Islet of Langerhans (tissue), 1 donor: ENCODE measurements around the gene ADGRL3.
"Not testable (repeated sequence)": the region's sequence is repeated elsewhere in the genome, so short reads cannot be mapped to it uniquely, and the experiment has no call there.

ENCODE experiments used
- FAIRE-seq: peaks from one replicate; lab custom pipeline; 2011; peaks lifted over from hg19 to GRCh38; lab: Jason Lieb, UNC

The ADGRL3 gene

DNA sequence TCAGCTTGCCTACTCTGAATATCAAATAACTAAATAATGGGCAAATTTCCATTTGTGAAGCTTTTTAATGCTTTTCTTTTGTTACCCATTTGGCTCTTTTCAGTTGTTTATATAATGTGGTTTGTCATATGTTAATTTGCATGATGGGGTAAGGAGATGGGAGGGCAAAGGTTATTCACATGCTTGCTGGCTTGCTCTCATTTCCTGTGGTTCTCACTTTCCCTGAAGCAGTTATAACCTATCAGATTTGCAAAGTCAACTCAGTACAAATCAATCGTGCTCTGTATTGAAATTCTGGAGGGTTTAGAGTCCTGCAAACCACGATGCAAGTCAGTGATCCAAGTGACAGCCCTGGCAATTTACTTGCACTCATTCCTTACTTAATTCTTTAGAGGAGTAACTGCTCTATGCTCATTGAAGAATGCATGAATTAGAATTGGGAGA, 711.2 kb downstream of the ADGRL3 start:
- FAIRE-seq, result no peak

DNA sequence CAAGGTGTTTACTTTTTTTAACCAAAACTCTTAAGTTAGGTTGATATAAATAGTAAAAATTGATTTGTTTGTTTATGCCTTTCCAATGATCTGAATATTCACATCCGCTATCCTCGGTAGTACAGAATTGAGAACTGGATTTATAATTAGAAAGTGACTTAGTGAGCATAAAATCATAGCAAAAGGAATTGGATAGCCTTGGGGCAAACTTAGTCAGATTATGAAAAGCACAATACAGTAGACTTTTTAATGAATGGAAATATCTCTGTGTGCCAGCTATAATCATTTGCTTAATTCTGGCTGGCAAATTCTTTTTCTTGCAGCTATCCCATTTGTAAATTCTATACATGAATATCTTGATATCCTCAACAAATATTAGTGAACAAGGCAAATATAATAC, 713.5 kb downstream of the ADGRL3 start:
- no peak for FAIRE-seq

DNA sequence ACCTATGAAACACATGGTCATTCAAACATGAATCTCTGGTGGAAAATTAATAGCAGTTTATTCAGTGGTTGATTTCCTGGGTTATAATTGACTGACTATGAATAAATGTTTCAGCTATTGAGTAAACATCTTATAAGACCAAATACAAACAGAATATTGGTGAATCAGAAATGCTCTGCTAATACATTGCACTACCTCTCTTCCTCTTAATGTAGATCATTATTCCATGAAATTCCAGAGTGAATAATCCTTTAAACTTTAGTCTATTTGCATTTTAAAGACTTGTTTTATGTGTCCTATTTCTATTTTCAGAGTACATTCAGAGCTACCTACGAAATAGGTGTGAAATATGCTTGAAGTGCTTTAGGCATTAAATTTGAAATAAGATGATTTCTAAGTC, 715.4 kb downstream of the ADGRL3 start:
- no peak for FAIRE-seq

DNA sequence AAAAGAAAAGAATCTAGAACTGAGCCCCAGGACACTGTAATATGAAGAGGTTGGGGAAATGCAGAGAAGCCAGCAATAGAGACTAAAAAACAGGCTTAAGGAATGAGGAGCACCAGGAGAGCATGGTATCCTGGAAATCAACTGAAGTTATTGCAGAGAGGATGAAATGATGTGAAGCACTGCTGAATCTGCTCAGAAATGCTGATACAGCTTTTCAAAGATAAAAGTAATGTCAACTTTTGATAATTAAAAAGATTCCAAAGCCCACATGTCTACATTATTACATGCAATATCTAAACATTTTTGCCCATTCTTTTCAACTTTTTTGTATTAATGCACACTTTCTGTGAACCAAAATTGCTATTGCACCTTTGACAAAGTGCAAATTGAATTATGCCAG, 718.4 kb downstream of the ADGRL3 start:
- no peak for FAIRE-seq

DNA sequence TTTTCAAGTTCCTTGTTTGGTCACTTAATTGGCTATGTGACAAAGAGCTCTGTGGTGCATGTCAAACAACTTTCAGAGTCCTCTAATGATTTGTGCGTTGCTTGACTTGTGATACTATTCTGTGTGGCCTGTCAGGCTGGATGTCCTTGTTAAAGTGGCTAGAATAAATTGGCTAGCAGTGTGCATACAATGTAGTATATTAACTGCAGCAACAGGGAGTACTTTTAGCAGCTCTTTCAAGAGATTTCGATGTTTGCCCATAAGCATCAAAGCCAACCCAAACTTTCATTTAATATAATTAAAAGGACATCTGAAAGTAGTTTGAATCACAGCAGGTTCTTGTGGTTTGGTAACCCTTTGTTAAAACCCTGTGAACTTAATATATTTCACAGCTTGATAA, 718.9 kb downstream of the ADGRL3 start:
- no peak for FAIRE-seq

DNA sequence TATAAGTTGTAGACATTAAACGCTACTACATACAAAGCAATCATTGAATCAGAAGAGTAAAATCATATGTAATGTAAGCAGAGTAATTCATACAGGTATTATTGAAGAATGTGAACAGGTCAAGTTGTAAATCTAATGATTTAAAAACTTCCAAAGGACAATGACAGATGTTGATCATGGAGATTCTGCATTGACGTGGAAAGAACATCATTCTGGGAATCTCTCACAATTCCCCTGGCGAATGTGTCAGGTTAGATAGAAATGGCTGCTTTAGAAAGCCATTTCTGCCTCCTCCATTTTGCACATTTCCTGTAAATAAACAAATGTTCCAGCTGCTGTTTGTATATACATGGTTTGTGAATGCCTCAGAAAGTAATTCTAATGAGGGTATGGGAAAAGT, 719.4 kb downstream of the ADGRL3 start:
- FAIRE-seq, result no peak

DNA sequence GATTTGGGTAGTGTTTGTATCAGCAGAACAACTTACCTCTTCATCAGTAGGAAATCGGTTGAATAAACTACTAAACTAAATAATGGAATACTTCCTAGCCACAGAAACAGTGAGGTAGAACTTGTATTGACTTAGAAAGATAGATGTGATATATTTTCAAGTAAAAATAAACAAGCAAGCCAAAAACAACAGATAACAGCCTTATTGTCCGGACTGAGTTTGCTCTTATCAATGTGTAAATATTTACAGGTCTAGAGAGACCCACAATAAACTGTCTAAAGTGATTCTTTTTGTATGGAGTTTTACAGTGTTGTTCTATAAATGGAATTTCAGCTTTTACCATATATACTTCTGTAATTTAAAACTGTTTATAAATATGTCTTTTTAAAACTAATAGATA, 721.8 kb downstream of the ADGRL3 start:
- FAIRE-seq, result no peak

DNA sequence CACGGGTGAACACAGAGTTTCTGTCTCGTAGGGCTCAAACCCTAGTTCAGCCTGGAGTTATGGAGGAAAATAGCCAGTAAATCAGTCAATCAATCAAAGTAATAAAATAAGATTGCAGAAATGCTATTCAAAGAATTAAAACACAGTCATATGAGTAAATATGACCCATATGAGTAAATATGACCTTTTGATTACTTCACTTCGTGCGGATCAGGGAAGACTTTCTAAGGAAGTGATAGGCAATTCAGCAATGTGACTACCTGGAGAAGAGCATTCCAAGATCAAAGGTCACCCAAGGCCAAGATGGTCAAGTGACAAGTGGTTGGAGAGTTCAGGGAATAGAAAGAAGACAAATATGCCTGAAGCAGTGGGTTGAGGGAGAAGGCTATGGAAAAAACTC, 722.6 kb downstream of the ADGRL3 start:
- no peak for FAIRE-seq

DNA sequence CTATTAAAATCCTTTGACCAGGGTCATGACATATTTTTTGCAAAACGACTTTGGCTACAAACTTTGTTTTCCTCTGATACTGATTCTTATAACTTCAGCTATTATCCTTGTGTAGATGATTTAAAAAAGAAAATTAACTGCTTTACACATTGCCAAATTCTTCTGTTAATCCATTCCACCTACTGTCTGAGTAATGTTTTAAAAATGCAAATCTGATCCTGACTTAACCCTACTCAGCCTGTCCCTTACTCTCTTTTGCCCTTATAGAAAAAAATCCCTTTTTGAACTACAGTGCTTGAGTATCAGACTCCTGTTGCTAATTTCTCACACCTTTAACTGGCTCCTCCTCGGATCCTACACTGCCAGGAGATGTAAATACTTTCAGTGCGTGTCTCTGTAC, 723.1 kb downstream of the ADGRL3 start:
- FAIRE-seq, result no peak

DNA sequence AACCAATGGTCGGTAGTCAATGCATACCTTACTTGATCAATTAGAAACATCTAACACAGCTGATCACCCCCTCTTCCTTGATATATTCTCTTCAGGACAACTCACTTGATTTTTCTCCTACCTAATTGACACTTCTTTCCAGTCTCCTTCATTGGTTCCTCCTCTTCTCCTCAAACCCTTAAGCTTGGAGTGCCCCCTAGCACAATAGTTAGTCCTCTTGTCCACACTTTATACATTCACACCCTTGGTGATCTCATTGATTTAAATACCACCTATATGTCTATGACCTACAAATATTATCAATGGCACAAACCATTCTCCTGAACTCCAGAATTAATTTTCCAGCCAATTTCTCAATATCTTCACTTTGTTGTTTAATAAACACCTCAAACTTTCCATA, 724.0 kb downstream of the ADGRL3 start:
- FAIRE-seq, result no peak

DNA sequence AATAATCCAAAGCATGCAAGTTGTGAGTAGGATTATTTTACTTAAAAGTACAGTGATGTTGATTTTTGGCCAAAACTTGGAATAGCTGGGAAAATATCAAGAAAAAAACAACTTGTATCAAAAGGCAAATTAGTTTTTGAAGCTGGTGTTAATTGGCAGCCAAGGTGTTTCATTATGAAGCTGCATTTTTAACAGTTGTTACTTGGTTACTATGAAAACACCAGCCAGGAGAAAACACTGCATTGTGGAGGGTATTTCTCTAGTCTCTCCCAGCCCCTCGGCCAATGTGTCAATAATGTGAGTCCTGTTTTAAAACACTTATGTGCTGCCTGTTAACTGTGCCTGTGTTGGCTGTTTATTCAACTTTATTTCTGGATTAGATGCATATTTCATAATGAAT, 733.4 kb downstream of the ADGRL3 start:
- FAIRE-seq, result no peak

DNA sequence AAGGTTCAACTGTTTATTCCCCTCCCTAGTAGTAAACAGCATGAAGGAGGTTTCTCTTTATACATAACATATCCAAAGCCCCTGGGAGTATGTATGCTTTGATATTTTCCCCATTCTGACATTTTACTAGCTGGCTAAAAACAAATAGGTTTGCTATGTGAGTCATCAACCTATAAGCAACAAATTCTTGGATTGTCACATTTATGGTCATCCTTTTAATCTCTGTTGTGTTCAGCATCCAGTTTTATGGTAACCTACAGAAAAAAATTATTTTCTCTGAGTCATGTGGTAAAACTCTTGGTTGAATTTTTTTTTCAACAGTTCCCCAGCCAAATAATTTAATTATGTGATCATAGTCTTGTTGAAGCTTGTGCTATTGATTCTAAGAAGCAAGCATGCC, 734.1 kb downstream of the ADGRL3 start:
- no peak for FAIRE-seq

DNA sequence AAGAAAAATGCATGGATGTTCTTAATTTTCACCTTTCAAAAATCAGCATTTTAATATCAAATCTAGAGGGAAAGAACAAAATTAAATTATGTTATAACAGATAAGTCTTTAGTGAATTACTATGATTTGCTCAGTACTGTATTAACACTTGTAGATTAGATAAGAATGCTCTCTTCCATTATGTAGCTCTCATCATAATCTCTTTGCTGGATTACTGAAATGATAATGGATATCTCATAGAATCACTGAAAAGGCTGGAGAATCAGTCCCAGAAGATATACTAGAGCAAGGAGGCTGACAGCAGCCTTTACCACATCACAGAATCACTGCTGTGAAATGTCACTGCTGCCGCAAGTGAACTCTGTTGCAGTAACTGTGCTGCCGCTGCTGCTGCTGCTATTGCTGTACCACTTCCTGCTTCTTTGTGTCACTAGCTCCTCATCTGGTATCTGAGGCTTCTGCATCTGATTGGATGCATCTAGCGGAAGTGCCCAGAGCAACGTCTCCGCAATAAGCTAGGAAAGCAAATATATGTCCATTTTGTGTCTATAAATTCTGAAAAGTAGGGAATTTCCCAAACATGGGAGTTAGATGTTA, 738.2 kb downstream of the ADGRL3 start:
- no peak for FAIRE-seq

DNA sequence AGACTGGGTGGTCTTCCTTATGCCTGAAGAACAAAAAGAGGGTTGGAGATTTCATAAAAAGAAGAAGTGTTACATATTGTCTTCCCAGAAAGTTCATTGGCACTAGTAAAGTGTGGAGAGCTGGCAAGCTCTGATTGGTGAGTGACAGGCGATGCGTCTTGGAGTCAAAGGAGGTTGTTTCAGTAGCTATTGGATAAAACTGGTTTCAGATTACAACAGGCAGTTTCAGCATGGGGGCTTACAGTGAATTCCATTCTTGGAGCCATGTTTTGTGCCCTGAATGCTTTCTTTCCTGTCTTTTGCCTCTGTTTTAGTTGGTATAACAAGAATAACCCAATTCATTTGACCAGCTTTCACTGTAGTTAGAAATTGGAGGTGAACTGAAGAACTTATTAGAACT, 750.5 kb downstream of the ADGRL3 start:
- FAIRE-seq, result no peak

DNA sequence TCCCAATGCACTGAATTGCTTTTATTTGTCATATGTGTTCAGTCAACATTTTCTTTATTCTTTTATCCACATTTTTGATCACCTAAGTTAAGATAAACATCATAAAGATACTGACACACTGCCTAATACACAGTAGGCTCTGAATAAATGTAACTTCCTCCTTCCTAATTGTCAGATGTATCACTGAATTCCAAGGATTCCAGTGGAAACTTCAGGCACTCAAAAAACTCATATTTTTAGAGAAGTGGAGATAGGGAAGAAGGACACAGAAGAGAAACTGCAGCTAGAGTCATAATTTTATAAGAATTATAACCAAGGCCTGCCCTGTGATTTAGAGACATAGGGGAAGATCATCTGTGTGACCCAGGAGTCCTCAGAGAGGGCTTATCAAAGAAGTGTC, 753.3 kb downstream of the ADGRL3 start:
- no peak for FAIRE-seq

DNA sequence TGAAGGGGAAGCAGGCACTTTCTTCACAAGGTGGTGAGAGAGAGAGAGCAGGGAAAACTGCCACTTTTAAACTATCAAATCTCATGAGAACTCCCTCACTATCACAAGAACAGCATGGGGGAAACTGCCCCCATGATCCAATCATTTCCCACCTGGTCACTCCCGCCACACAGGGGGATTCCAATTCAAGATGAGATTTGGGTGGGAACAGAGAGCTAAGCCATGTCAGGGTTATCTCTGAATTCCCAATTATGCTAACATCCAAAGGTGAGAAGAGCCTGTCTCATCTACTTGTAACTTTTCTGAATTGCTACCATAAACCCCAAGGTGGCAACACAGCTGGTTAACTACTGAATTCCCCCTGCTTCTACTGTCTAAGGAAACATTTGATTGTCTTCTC, 758.5 kb downstream of the ADGRL3 start:
- FAIRE-seq, result no peak

DNA sequence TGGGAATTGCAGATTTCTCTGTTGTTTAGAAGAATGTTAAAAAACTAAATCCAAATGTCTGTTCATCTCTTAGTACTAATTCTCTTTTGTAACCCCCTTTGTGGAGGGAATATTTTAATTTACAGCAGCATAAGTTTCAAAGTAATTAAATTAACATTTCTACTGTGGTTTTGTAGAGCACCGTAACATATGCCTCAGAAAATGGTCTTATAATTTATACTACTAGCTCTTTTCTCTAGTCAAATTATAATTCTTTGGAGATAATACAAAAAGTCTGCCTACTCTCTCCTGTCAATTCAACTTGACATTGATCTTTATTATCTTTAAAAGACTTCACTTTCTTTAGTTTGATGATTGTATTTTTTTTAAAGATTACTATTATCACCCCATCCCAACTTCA, 759.0 kb downstream of the ADGRL3 start:
- FAIRE-seq, result no peak

DNA sequence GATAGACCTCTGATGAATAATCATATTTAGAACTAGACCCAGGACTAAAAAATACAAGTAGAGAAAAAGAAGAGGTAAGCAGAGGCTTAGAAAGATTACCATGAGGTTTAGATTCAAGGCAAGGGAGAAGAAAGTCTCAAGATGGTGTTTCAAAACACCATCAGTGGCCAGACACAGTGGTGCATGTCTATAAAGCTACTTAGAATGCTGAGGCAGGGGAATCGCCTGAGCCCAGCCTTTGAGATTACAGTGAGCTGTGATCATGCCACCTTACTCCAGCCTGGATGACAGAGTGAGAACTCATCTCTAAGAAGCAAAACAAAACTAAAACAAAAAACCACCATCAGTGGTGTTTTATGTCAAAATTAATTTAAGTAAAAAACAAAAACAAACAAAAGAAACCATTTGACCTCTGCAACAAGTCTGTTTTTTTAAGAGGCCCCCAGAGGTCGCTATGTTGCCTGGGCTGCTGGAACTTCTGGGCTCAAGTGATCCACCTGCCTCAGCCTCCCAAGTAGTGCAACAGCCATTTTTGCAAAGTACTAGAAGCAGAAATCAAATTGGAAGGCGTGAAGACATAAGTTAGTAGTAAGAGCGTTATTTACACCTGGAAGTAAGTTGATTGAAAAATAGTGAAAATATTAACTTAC, 784.3 kb downstream of the ADGRL3 start:
- no peak for FAIRE-seq

DNA sequence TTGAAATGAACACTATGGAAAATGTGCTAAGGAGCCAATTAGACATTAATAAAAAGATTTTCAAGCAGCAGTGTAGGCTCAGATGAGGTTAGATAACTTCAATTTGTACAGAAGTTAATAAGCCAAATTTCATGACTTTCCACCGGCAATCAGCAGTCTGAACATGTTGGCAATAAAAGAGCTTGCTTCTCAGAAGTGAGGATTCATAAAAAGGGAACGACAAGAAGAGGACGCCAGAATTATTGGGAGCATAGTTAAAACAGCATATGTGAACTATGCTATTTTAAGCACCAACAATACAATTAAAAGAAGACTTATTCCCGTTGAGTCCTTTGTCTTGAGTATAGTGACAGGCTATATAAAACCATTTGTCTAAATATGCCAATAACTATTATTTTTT, 785.3 kb downstream of the ADGRL3 start:
- FAIRE-seq, result no peak

DNA sequence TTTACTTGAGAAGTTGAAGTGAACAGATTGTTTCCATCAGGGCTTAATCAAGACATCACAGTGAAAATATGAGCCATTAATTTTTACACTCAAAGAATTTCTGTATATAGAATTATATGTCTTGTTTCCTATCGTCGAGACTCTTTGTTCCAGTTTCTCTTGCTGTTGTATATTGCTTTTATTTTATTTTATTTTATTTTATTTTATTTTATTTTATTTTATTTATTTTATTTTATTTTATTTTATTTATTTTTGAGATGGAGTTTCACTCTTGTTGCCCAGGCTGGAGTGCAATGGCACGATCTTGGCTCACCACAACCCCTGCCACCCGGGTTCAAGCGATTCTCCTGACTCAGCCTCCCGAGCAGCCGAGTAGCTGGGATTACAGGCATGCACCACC, 786.8 kb downstream of the ADGRL3 start:
- not testable (repeated sequence) for FAIRE-seq

DNA sequence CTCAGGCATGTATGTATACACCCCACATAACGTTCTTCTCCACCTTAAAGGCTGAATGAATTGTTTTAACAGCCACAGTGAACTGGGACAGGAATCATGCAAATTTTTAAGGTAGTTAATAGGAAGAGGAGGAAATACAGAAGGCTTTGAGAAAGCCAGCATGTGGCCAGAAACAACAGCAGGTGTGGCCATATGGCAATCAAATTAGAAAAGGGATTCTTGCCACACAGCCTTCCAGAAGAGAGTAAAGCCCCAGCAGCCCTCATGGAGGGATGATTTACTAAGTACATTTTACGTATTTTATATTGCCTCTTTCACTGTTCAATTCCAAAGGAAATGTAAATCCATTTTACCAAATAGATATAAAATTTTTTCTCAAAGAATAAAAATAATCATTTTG, 792.2 kb downstream of the ADGRL3 start:
- no peak for FAIRE-seq

DNA sequence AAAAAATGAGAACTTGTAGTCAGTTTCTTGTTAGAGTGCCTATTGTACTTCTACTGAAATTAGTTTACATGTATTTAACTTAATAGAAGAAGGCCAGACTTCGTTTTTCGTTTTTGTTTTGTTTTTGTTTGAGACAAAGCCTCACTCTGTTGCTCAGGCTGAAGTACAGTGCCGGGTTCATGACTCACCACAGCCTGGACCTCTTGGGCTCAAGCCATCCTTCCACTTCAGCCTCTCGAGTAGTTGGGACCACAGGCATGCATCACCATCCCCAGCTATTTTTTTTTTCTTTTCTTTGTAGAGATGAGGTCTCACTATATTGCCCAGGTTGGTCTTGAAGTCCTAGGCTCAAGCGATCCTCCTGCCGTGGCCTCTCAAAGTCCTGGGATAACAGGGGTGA, 793.9 kb downstream of the ADGRL3 start:
- no peak for FAIRE-seq

DNA sequence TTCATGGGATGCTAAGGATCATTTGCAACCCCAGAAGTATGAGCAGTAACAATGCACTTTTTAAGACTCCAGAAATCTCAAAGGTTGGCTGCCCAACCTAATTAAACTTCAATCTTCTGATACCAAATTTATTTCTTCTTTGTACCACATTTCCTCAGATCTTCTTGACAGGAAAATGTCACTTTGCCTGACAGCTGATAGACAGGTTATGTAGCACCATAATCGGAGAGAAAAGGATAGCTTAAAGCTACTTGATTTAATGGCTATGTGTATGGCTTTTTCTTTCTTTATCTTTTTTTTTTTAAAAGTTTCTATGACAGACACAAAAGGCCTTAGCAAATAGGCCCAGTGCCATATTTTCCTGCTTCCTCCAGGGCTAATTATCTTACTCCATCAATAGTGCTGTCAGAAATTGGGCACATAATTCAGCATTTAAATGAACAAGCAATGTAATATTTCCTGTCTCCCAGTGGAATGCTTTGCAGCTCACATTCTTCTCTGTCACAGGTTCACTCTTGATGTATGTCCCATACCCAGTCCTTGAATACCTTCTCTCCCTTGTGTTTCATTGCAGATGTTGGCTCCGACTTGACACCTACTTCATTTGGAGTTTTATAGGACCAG, 795.7 kb downstream of the ADGRL3 start:
- FAIRE-seq, result no peak

DNA sequence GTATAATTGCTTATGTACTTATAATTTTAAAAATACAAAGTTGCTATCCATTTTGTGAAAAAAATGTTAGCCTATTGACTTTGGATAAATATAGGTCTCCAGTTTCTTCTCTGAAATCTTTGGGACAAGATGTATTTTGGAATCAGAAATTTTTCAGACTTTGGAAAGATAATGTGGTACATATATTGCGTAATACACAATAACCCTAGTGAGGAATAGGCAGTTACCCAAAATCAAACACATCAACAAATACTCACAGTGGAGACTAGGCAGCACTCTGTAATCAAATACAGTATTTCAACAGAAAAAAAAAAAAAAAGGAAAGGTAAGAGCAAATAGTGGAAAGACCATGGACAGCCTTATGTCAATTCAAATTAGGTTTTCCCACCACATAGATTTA, 796.8 kb downstream of the ADGRL3 start:
- no peak for FAIRE-seq
